ENCODE data around the gene CNPY3. TPM values are rescaled to one million over a fixed set of nuclear protein-coding genes. Genes with fewer than 3 reads are reported as not detected.

Gene CNPY3
- total and polyA plus RNA-seq, 2 of the 13 experiments (the other 11 are each of a cell fraction or from before 2014, with no cell fraction given), result 42.3 to 60.2 TPM

DNA sequence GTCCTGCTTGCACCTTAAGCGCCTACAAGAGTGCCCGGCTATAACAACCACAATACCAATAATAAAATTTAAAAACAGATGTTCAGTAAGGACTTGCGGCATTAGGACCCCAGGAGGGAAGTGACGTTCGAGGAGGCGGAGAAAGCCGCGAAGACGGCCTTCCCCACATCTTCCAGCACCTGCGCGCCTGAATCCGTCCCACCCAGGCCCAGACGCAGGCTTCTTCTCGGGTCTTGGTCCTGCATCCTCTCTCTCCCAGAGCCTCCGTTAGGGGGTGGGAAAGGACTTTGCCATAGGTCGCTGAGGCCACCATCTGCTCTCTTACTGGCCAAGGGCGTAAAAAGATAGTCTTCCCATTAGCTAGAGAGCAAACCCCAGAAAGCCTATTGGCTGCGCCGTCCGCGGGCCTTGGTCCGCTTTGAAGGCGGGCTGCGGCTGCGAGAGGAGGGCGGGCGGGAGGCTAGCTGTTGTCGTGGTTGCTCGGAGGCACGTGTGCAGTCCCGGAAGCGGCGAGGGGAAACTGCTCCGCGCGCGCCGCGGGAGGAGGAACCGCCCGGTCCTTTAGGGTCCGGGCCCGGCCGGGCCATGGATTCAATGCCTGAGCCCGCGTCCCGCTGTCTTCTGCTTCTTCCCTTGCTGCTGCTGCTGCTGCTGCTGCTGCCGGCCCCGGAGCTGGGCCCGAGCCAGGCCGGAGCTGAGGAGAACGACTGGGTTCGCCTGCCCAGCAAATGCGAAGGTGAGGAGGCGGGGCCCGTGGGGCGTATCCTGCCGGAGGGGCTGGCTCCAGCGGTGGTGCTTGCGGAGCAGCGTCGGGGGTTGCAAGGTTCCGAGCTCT is at the start of gene CNPY3 (continued):
- TF ChIP-seq, protein P1, sequence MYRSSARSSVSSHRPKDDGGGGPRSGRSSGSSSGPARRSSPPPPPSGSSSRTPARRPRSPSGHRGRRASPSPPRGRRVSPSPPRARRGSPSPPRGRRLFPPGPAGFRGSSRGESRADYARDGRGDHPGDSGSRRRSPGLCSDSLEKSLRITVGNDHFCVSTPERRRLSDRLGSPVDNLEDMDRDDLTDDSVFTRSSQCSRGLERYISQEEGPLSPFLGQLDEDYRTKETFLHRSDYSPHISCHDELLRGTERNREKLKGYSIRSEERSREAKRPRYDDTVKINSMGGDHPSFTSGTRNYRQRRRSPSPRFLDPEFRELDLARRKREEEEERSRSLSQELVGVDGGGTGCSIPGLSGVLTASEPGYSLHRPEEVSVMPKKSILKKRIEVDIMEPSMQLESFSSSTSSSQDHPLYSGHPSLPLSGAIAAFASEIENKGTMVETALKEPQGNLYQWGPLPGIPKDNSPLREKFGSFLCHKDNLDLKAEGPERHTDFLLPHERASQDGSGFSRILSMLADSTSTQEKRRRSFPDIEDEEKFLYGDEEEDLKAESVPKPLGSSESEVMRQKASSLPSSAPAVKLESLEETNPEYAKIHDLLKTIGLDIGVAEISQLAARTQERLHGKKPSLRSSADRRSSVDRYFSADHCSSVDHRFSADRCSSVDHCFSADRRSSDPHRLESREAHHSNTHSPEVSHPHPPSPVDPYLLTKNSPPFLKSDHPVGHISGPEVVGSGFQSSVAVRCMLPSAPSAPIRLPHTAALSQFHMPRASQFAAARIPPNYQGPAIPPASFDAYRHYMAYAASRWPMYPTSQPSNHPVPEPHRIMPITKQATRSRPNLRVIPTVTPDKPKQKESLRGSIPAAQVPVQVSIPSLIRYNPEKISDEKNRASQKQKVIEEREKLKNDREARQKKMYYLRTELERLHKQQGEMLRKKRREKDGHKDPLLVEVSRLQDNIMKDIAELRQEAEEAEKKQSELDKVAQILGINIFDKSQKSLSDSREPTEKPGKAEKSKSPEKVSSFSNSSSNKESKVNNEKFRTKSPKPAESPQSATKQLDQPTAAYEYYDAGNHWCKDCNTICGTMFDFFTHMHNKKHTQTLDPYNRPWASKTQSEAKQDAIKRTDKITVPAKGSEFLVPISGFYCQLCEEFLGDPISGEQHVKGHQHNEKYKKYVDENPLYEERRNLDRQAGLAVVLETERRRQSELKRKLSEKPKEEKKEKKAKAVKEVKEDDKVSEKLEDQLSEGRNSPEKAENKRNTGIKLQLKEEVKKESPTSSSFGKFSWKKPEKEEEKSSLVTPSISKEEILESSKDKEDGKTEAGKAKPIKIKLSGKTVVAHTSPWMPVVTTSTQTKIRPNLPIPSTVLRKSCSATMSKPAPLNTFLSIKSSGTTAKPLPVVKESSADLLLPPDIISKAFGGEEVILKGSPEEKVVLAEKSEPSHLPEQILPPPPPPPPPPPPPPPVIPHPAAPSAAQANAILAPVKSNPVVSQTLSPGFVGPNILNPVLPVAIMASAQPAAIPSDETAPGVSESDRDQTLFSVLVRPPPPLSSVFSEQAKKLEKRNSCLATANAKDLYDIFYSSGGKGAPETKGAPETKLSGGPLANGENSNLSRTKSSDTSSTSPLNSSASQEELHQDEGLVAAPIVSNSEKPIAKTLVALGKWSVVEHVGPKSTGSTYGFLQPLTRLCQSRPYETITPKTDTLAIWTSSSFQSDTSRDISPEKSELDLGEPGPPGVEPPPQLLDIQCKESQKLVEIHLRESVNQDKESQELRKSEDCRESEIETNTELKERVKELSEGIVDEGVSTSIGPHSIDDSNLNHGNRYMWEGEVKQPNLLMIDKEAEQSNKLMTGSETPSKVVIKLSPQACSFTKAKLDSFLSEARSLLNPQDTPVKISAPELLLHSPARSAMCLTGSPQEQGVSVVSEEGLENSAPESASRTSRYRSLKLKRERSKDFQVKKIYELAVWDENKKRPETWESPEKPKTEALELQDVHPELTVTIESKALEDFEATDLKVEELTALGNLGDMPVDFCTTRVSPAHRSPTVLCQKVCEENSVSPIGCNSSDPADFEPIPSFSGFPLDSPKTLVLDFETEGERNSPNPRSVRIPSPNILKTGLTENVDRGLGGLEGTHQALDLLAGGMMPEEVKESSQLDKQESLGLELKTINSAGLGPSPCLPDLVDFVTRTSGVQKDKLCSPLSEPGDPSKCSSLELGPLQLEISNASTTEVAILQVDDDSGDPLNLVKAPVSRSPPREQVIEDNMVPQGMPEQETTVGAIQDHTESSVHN (CRISPR knock-in tag; IDR thresholded peaks at IDR 0.05), result peak; percentile 76; the same call in 1 of the 2 replicates
- peak; percentile 73 for TF ChIP-seq GABPA (IDR thresholded peaks at IDR 0.05; ENCODE audit: low read depth, low read length)
- TF ChIP-seq GABPA (CRISPR knock-in tag; IDR thresholded peaks at IDR 0.05; ENCODE audit: low read depth), result peak; percentile 86
- TF ChIP-seq HDAC1 (CRISPR knock-in tag; IDR thresholded peaks at IDR 0.05), result peak; percentile 96
- peak; percentile 86; the same call in 1 of the 2 replicates for TF ChIP-seq JUN (CRISPR knock-in tag; IDR thresholded peaks at IDR 0.05)
- peak; percentile 97 for TF ChIP-seq ZNF124 (CRISPR knock-in tag; IDR thresholded peaks at IDR 0.05)
- TF ChIP-seq MXI1 (IDR thresholded peaks at IDR 0.05; ENCODE audit: borderline replicate concordance, low read depth, low read length), result peak; percentile 99
- peak; percentile 98 for TF ChIP-seq ZNF891 (CRISPR knock-in tag; IDR thresholded peaks at IDR 0.05)
- TF ChIP-seq EEA1 (CRISPR knock-in tag; IDR thresholded peaks at IDR 0.05; ENCODE audit: borderline replicate concordance), result no peak
- TF ChIP-seq MED1 (CRISPR knock-in tag; IDR thresholded peaks at IDR 0.05), result peak; percentile 71
- peak; percentile 93 for TF ChIP-seq CHCHD3 (CRISPR knock-in tag; IDR thresholded peaks at IDR 0.05)
- TF ChIP-seq CREM (IDR thresholded peaks at IDR 0.05), result peak; percentile 66
- no peak for TF ChIP-seq CREM (CRISPR knock-in tag; IDR thresholded peaks at IDR 0.05)
- no peak; the same call in 1 of the 2 replicates for TF ChIP-seq TEAD2 (CRISPR knock-in tag; IDR thresholded peaks at IDR 0.05)
- TF ChIP-seq, protein P2, sequence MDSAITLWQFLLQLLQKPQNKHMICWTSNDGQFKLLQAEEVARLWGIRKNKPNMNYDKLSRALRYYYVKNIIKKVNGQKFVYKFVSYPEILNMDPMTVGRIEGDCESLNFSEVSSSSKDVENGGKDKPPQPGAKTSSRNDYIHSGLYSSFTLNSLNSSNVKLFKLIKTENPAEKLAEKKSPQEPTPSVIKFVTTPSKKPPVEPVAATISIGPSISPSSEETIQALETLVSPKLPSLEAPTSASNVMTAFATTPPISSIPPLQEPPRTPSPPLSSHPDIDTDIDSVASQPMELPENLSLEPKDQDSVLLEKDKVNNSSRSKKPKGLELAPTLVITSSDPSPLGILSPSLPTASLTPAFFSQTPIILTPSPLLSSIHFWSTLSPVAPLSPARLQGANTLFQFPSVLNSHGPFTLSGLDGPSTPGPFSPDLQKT (CRISPR knock-in tag; IDR thresholded peaks at IDR 0.05; ENCODE audit: borderline replicate concordance), result no peak; the same call in 1 of the 2 replicates
- TF ChIP-seq ZNF557 (CRISPR knock-in tag; IDR thresholded peaks at IDR 0.05), result peak; percentile 83; the same call in 1 of the 2 replicates
- no peak; the same call in 1 of the 2 replicates for TF ChIP-seq RFXANK (CRISPR knock-in tag; IDR thresholded peaks at IDR 0.05)
- peak; percentile 91; the same call in 1 of the 2 replicates for TF ChIP-seq ZBTB20 (CRISPR knock-in tag; IDR thresholded peaks at IDR 0.05; ENCODE audit: borderline replicate concordance, low read depth)
- TF ChIP-seq, protein P3, sequence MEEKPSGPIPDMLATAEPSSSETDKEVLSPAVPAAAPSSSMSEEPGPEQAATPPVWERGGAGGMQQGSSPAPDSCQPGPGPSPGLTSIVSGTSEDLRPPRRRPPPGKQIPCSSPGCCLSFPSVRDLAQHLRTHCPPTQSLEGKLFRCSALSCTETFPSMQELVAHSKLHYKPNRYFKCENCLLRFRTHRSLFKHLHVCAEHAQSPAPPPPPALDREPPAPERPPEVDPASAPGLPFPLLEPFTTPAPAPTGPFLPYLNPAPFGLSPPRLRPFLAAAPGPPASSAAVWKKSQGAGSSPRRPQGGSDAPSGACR (CRISPR knock-in tag; IDR thresholded peaks at IDR 0.05), result peak; percentile 76; the same call in 1 of the 2 replicates
- no peak for TF ChIP-seq ZFAT (CRISPR knock-in tag; conservative IDR thresholded peaks at IDR 0.05)
- TF ChIP-seq PHF21A (CRISPR knock-in tag; IDR thresholded peaks at IDR 0.05), result peak; percentile 99
